MCF 10A (cell line): ENCODE measurements around the gene DGCR8. TPM values are rescaled to one million over a fixed set of nuclear protein-coding genes. Genes with fewer than 3 reads are reported as not detected.

Experiments
- BruUV-seq: library from RNA; stranded (reverse); fragments of 400-500 nt; replicated peaks from 2 replicates; lab custom pipeline; 2021; lab: Mats Ljungman, UMichigan
- CTCF ChIA-PET: fragments of 300-600 bp; sonication (Branson Sonifier 250); formaldehyde crosslinking; extraction: SDS; loops from one replicate; lab custom pipeline; 2021; ENCODE audit warnings: antibody characterized with exemption, inconsistent platforms; lab: Yijun Ruan, JAX
- POLR2A ChIA-PET: fragments of 300-600, 350-650 bp; sonication (Branson Sonifier 250); formaldehyde crosslinking; extraction: SDS; loops from one replicate; lab custom pipeline; 2020; ENCODE audit warnings: antibody characterized with exemption, inconsistent platforms; lab: Yijun Ruan, JAX
- DNase-seq: peaks from one replicate; pipeline ENCODE4 v3.0.0-alpha.2; 2018; ENCODE audit not compliant: unreplicated experiment
- H3K27ac Mint-ChIP-seq: one replicate; pipeline ENCODE4 v1.8.0; 2022; ENCODE audit warnings: mild to moderate bottlenecking, low read depth, mixed read lengths; ENCODE audit not compliant: unreplicated experiment
- H3K27me3 Mint-ChIP-seq: one replicate; pipeline ENCODE4 v1.8.0; 2022; ENCODE audit warnings: mixed read lengths; ENCODE audit not compliant: insufficient read depth, unreplicated experiment
- H3K36me3 Mint-ChIP-seq: one replicate; pipeline ENCODE4 v1.8.0; 2022; ENCODE audit warnings: mild to moderate bottlenecking, moderate library complexity, mixed read lengths; ENCODE audit not compliant: insufficient read depth, unreplicated experiment
- H3K4me1 Mint-ChIP-seq: one replicate; pipeline ENCODE4 v1.8.0; 2022; ENCODE audit warnings: mixed read lengths; ENCODE audit not compliant: insufficient read depth, unreplicated experiment
- H3K4me3 Mint-ChIP-seq: one replicate; pipeline ENCODE4 v1.8.0; 2022; ENCODE audit warnings: mild to moderate bottlenecking, moderate library complexity, mixed read lengths; ENCODE audit not compliant: unreplicated experiment
- H3K9me3 Mint-ChIP-seq: one replicate; pipeline ENCODE4 v1.8.0; 2022; ENCODE audit warnings: mixed read lengths; ENCODE audit not compliant: unreplicated experiment
- intact Hi-C: fragments of 100-400 bp; cut with micrococcal nuclease; formaldehyde crosslinking; loops from 2 replicates; pipeline ENCODE4 v1.14.1; 2022
- total RNA-seq: library from RNA; stranded (reverse); gene quantifications from 2 replicates; pipeline ENCODE4 v1.2.3, GENCODE V29; 2022
- TF ChIP-seq, protein P1 (sequence below): fragments of 200-600 bp; IDR thresholded peaks from one replicate; pipeline ENCODE4 v1.8.0; 2022; ENCODE audit warnings: antibody characterized with exemption, mild to moderate bottlenecking; ENCODE audit not compliant: unreplicated experiment

Gene DGCR8
- total RNA-seq, 1 experiment from 2014 or later, result 40.8 TPM

DNA sequence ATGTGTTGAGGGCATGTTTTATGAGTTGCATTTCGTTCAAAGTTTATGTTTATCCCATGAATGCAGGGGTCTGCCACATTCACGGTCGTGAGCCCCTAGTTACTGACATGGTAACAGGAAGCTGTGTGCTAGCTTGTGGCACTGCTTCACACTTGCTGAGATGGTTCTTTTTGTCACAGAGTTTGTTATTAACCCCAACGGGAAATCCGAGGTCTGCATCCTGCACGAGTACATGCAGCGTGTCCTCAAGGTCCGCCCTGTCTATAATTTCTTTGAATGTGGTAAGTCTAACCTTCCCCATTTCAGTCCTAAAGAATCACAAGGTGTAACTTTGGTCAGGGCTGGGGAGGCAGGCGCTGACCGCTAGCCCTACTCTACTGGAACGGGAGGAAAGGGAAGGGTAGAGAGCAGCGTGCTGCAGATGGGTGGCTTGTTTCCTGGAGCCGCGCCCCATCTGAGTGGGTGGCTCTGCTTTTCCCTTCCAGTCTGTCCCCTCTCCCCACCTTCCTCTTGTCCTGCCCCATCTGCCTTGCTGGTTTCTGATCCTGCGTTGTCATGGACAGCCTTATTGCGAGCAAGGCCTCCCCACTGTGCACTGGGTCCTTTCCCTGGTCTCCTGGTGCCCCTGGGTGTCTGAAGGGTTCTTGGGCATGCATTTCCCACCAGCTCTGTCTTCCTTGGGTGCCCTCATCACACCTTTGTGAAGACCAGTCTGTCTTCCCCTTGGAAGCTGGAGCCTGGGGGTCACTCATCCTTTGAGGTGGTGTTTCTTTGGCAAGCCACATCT is 11.8 kb downstream of the DGCR8 start:
- intact Hi-C loops, result no loop called here
- H3K4me3 Mint-ChIP-seq, result no peak overlapping the region
- CTCF ChIA-PET, result interaction anchor here (0.7 to 0.9 kb wide), 2 partner anchors 32 to 138 kb away, joined by 3 to 4 read pairs; no protein-coding TSS in a partner anchor
- POLR2A ChIA-PET, result no interaction called here
- no peaks in the 10 kb centered on the region for H3K9me3 Mint-ChIP-seq
- H3K4me1 Mint-ChIP-seq, result no peaks in the 10 kb centered on the region
- H3K27me3 Mint-ChIP-seq, result no peaks in the 10 kb centered on the region
- DNase-seq, result no peak
- H3K36me3 Mint-ChIP-seq, result peaks cover 88% of the 10 kb centered on the region
- BruUV-seq, result no TSS peak
- TF ChIP-seq, protein P1, sequence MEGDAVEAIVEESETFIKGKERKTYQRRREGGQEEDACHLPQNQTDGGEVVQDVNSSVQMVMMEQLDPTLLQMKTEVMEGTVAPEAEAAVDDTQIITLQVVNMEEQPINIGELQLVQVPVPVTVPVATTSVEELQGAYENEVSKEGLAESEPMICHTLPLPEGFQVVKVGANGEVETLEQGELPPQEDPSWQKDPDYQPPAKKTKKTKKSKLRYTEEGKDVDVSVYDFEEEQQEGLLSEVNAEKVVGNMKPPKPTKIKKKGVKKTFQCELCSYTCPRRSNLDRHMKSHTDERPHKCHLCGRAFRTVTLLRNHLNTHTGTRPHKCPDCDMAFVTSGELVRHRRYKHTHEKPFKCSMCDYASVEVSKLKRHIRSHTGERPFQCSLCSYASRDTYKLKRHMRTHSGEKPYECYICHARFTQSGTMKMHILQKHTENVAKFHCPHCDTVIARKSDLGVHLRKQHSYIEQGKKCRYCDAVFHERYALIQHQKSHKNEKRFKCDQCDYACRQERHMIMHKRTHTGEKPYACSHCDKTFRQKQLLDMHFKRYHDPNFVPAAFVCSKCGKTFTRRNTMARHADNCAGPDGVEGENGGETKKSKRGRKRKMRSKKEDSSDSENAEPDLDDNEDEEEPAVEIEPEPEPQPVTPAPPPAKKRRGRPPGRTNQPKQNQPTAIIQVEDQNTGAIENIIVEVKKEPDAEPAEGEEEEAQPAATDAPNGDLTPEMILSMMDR, result no peak
- H3K27ac Mint-ChIP-seq, result no peak overlapping the region

DNA sequence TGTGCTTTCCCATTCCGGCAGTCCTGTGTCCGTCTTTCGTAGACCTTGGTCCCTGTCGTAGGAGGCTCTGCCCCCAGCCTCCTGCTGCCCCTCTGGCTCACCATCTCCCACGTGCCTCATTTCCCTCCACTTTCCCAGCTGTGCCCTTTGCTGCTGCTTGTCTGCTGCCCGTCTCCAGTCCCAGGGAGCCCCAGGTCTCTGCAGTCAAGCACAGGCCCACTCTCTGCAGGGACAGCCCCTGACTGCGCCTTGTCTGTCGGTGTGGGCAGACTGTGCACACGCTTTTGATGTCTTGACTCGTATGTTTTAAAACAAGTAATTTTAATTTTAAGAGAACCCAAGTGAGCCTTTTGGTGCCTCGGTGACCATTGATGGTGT is 12.4 kb downstream of the DGCR8 start:
- no peaks in the 10 kb centered on the region for H3K9me3 Mint-ChIP-seq

DNA sequence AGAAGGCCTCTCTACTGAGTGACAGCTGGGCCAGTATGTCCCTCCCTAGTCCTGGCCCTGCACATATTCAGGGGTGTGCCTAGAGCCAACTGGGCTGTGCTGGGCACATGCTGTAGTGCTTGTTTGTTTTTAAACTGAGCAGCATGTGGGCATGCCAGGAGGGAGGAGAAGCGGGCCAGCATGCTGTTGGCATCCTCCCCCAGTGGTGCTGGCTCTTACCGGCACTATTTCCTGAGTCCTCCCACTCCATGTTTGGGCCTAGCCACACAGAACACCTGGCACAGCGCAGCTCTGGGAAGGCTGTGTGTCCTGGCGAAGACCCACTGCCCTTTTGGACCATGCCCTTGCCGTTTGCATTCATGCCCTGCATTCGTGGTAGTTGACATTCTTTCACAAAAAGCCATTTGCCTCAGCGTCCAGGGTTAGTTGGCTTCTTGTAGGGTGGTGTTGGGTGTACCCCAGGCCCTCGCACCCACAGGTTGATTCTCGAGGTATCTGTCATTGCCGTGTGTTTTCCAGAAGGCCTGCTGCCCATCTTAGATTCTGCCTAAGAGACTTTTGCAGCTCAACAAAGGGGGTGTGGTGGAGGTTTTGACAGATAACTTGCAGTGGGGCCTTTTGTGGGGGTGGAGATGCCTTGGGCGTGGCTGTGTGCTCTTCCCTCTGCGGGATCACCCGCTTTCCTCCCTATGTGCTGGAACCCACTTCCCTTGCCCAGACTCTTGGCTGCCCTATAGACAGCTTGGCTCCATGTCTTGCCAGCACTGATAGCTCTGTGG is 13.6 kb downstream of the DGCR8 start:
- Mint-ChIP-seq H3K4me3 (no peak overlapping the region), H3K27ac (no peak overlapping the region), H3K27me3 (no peaks in the 10 kb centered on the region), H3K4me1 (no peaks in the 10 kb centered on the region), H3K36me3 (peaks cover 88% of the 10 kb centered on the region), H3K9me3 (no peaks in the 10 kb centered on the region)
- ChIA-PET POLR2A (no interaction called here), CTCF (interaction anchor here (0.6 to 0.9 kb wide), 2 partner anchors 64 to 515 kb away, joined by 3 to 4 read pairs; no protein-coding TSS in a partner anchor)
- intact Hi-C loops, result no loop called here
- no TSS peak for BruUV-seq
- DNase-seq, result no peak
- TF ChIP-seq, protein P1, result no peak

More for the DNA sequence above, 12.4 kb downstream of the DGCR8 start:
- no TSS peak for BruUV-seq
- no peaks in the 10 kb centered on the region for H3K4me1 Mint-ChIP-seq
- H3K27me3 Mint-ChIP-seq, result no peaks in the 10 kb centered on the region
- CTCF ChIA-PET, result no interaction called here
- H3K27ac Mint-ChIP-seq, result no peak overlapping the region
- POLR2A ChIA-PET, result no interaction called here
- TF ChIP-seq, protein P1, result no peak
- no peak overlapping the region for H3K4me3 Mint-ChIP-seq
- DNase-seq, result no peak
- peaks cover 88% of the 10 kb centered on the region for H3K36me3 Mint-ChIP-seq
- intact Hi-C loops, result no loop called here
